CD4-positive, CD25-positive, alpha-beta regulatory T cell (primary cell): ENCODE data around the gene STOML1. TPM values are rescaled to one million over a fixed set of nuclear protein-coding genes. Genes with fewer than 3 reads are reported as not detected.
"Not testable (repeated sequence)": the region's sequence is repeated elsewhere in the genome, so short reads cannot be mapped to it uniquely, and the experiment has no call there.

ENCODE experiments used
- ATAC-seq, 2 donors: fragments of 150-1000 bp; cut with Tn5 transposase; one replicate each; pipeline ENCODE4 v1.10.0; 2021; ENCODE audit warnings: low read depth in 2 of 2, moderate number of reproducible peaks in 2 of 2, moderate library complexity in 1 of 2
- DNase-seq, 3 donors: peaks; one replicate each; pipeline versions ENCODE4 v3.0.0 to v3.0.0-alpha.2; 2012 to 2022; ENCODE audit warnings: mixed read lengths in 1 of 3
- H3K27ac ChIP-seq: one replicate; pipeline ENCODE4 v1.7.0; 2013; ENCODE audit warnings: mild to moderate bottlenecking, low read length; ENCODE audit not compliant: insufficient read depth, poor library complexity, severe bottlenecking
- H3K27me3 ChIP-seq: one replicate; pipeline ENCODE4 v1.7.0; 2013; ENCODE audit warnings: low read length; ENCODE audit not compliant: control insufficient read depth, insufficient read depth
- H3K36me3 ChIP-seq: one replicate; pipeline ENCODE4 v1.7.0; 2013; ENCODE audit warnings: mild to moderate bottlenecking, low read length, moderate library complexity; ENCODE audit not compliant: control insufficient read depth, insufficient read depth
- H3K4me1 ChIP-seq: 2 replicates; pipeline ENCODE4 v1.7.0; 2013; ENCODE audit warnings: mild to moderate bottlenecking, low read length; ENCODE audit not compliant: insufficient read depth, control insufficient read depth, poor library complexity, severe bottlenecking
- H3K4me3 ChIP-seq: one replicate; pipeline ENCODE4 v1.7.0; 2013; ENCODE audit warnings: low read depth, mild to moderate bottlenecking, low read length, moderate library complexity
- H3K9me3 ChIP-seq, 2 experiments: 1 replicate in 1 of 2; 2 replicates in 1 of 2; pipeline ENCODE4 v1.7.0; 2013; ENCODE audit warnings: low read length in 2 of 2, mild to moderate bottlenecking in 1 of 2, moderate library complexity in 1 of 2; ENCODE audit not compliant: control insufficient read depth in 2 of 2
- H3K27ac Mint-ChIP-seq, 3 donors: one replicate each; pipeline ENCODE4 v1.8.0; 2020 to 2022; ENCODE audit warnings: mild to moderate bottlenecking in 3 of 3, mixed read lengths in 3 of 3, moderate library complexity in 2 of 3
- H3K27me3 Mint-ChIP-seq: one replicate; pipeline ENCODE4 v1.8.0; 2022; ENCODE audit warnings: mild to moderate bottlenecking, mixed read lengths
- H3K36me3 Mint-ChIP-seq: one replicate; pipeline ENCODE4 v1.8.0; 2020; ENCODE audit warnings: mixed read lengths
- H3K4me1 Mint-ChIP-seq, 4 donors: one replicate each; pipeline ENCODE4 v1.8.0; 2020 to 2022; ENCODE audit warnings: mixed read lengths in 4 of 4, mild to moderate bottlenecking in 1 of 4
- H3K4me3 Mint-ChIP-seq, 4 donors: one replicate each; pipeline ENCODE4 v1.8.0; 2020 to 2022; ENCODE audit warnings: mild to moderate bottlenecking in 4 of 4, mixed read lengths in 4 of 4, moderate library complexity in 3 of 4
- H3K9me3 Mint-ChIP-seq, 7 donors: one replicate each; pipeline ENCODE4 v1.8.0; 2020 to 2022; ENCODE audit warnings: mixed read lengths in 7 of 7, mild to moderate bottlenecking in 3 of 7, moderate library complexity in 2 of 7
- polyA plus RNA-seq, 4 donors: library from polyadenylated mRNA; unstranded; fragments of 300-500 nt; fragmentation: Illumina TruSeq; gene quantifications; one replicate each; pipeline ENCODE4 v1.2.3, GENCODE V29; 2021
- total RNA-seq: library from RNA; stranded (reverse); gene quantifications from one replicate; pipeline ENCODE4 v1.2.3, GENCODE V29; 2022

STOML1 gene
- total and polyA plus RNA-seq, 5 donors from 2014 or later: 5.9 to 11.4 (median 9.7) TPM

DNA sequence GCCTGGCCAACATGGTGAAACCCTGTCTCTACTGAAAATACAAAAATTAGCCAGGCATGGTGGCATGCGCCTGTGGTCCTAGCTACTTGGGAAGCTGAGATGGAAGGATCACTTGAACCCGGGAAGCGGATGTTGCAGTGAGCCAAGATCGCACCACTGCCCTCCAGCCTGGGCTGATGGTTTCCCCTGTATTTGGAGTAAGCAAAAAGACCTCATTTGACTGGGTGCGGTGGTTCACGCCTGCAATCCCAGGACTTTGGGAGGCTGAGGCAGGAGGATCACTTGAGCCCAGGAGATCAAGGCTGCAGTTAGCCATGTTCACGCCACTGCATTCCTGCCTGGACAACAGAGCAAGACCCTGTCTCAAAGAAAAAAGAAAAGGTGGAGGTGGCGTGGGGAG, 53.6 kb downstream of the STOML1 start:
- H3K36me3 ChIP-seq, H3K27ac ChIP-seq, H3K27me3 Mint-ChIP-seq, H3K27ac Mint-ChIP-seq, DNase-seq, H3K4me3 Mint-ChIP-seq, H3K4me3 ChIP-seq, H3K9me3 Mint-ChIP-seq, ATAC-seq, H3K36me3 Mint-ChIP-seq, H3K27me3 ChIP-seq, H3K9me3 ChIP-seq: not testable (repeated sequence)
- peaks cover 45% of the 10 kb centered on the region for H3K4me1 ChIP-seq
- peaks cover 0 to 53% (median 18%) of the 10 kb centered on the region in 4 donors for H3K4me1 Mint-ChIP-seq

DNA sequence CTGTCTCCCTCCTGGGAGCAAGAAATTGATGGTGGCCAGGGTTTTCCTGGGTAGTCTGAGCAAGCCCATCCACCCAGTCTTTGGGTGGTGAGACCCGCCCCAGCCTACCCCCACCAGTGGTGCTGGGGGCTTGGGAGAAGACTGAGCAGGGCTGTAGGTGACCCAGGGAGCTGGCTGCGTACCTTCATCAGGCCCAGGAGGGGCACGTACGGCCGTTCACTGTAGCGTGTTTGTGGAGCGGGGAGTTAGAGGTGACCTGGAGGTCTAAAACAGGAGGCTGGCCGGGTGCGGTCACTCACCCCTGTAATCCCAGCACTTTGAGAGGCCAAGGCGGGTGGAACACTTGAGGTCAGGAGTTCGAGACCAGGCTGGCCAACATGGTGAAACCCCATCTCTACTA, 54.4 kb downstream of the STOML1 start:
- DNase-seq: no peak
- Mint-ChIP-seq H3K36me3 (no peaks in the 10 kb centered on the region), H3K9me3 (no peaks in the 10 kb centered on the region), H3K4me3 (no peak overlapping the region), H3K27me3 (no peaks in the 10 kb centered on the region), H3K27ac (peak overlapping the region in 1 of 3 donors; percentile 42), H3K4me1 (peaks cover 0 to 51% (median 20%) of the 10 kb centered on the region in 4 donors)
- Histone ChIP-seq H3K27me3 (no peaks in the 10 kb centered on the region), H3K36me3 (no peaks in the 10 kb centered on the region), H3K9me3 (no peaks in the 10 kb centered on the region), H3K4me3 (no peak overlapping the region), H3K4me1 (peaks cover 45% of the 10 kb centered on the region), H3K27ac (no peak overlapping the region)
- ATAC-seq: no peak

DNA sequence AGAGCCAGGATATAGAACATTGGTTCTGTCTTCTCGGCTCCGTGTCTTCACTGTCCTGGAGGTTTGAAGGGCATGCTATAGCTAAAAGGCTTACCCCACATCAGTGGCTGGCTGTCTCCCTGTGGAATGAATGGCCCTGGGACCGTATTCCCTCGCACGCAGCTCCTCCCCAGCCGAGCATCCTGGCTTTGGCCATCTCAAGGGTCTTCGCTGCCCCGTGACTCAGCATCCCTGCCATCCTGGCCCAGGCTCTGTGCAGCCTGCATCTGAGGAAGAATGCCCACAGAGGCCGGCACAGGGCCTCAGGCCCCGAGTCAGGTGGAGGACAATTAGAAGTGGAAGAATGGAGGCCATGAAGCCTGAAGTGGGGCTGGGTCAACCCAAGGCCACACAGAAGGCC, 54.8 kb downstream of the STOML1 start:
- H3K27ac Mint-ChIP-seq: peak overlapping the region in 1 of 3 donors; percentile 42
- Histone ChIP-seq H3K36me3 (no peaks in the 10 kb centered on the region), H3K9me3 (no peaks in the 10 kb centered on the region), H3K4me3 (no peak overlapping the region), H3K27ac (no peak overlapping the region), H3K4me1 (peaks cover 44% of the 10 kb centered on the region), H3K27me3 (no peaks in the 10 kb centered on the region)
- no peak for DNase-seq
- H3K4me1 Mint-ChIP-seq: peaks cover 0 to 48% (median 19%) of the 10 kb centered on the region in 4 donors
- no peaks in the 10 kb centered on the region for H3K36me3 Mint-ChIP-seq
- H3K27me3 Mint-ChIP-seq: no peaks in the 10 kb centered on the region
- no peaks in the 10 kb centered on the region for H3K9me3 Mint-ChIP-seq
- no peak for ATAC-seq
- H3K4me3 Mint-ChIP-seq: no peak overlapping the region

DNA sequence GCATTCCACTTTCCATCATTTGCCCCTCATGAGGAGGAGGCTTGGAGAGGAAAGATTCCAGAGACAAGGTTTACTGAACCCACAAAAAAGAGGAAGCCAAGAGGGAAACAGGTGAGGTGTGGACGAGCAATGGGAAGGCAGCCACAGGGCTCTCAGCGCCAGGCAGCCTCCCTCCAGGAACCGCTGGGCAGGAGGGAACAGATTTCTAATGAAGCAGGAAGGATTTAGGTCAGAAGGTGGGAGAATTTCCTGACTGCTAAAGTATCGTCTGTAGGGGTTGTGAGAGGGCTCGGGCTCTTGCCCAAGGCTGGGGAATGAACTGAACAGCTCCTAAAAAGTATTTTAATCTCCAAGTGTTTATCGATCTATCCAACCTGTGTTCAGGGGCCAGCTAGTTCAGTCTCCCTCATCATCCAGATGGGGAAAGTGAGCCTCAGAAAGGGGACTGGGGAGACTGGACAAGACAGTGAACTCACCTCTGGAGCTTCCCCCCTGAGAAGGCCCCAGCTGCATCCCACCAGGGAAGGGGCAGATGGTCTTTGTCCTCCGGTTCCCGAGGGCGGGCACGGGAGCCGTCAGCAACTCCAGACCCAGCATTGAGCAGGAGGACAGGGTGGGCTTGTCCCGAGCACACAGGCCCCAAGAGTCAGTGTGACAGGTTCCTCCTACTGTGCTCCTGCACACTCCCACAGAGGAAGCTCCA, 55.4 kb downstream of the STOML1 start:
- no peak for DNase-seq
- H3K9me3 ChIP-seq: no peaks in the 10 kb centered on the region
- H3K4me1 Mint-ChIP-seq: peaks cover 0 to 43% (median 17%) of the 10 kb centered on the region in 4 donors
- H3K36me3 ChIP-seq: no peaks in the 10 kb centered on the region
- H3K4me3 Mint-ChIP-seq: peak overlapping the region in 1 of 4 donors; percentile 38
- H3K27me3 ChIP-seq: no peaks in the 10 kb centered on the region
- no peaks in the 10 kb centered on the region for H3K36me3 Mint-ChIP-seq
- H3K9me3 Mint-ChIP-seq: no peaks in the 10 kb centered on the region
- peak overlapping the region in 2 of 3 donors; percentile 21 to 26 for H3K27ac Mint-ChIP-seq
- no peak overlapping the region for H3K4me3 ChIP-seq
- no peak overlapping the region for H3K27ac ChIP-seq
- H3K4me1 ChIP-seq: peaks cover 38% of the 10 kb centered on the region
- H3K27me3 Mint-ChIP-seq: no peaks in the 10 kb centered on the region
- ATAC-seq: no peak

DNA sequence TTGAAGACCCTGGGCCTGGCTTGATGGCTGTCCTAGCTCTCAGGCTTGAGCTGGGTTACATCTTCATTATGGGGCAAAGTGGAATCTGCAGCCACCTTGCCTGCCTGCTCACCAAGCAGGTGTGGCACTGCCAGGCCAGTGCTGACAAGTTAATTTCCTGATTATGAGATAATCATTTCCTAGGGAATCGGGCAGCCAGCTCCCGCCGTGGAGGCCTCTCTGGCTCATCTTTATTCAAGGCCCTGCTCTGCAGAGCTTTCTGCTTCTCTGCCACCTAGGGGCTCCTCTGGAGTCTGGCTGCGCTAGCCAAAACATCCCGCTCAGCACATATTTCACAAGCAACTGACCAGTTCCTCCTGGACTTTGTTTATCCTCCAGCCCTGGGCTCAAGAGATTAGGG, 55.9 kb downstream of the STOML1 start:
- Mint-ChIP-seq H3K9me3 (no peaks in the 10 kb centered on the region), H3K27me3 (no peaks in the 10 kb centered on the region), H3K36me3 (no peaks in the 10 kb centered on the region), H3K27ac (peak overlapping the region in 2 of 3 donors; percentile 21 to 26), H3K4me1 (peaks cover 0 to 42% (median 14%) of the 10 kb centered on the region in 4 donors), H3K4me3 (peak overlapping the region in 1 of 4 donors; percentile 38)
- no peaks in the 10 kb centered on the region for H3K9me3 ChIP-seq
- DNase-seq: no peak
- no peaks in the 10 kb centered on the region for H3K27me3 ChIP-seq
- H3K4me3 ChIP-seq: no peak overlapping the region
- no peaks in the 10 kb centered on the region for H3K36me3 ChIP-seq
- no peak overlapping the region for H3K27ac ChIP-seq
- no peak for ATAC-seq
- H3K4me1 ChIP-seq: peaks cover 33% of the 10 kb centered on the region

DNA sequence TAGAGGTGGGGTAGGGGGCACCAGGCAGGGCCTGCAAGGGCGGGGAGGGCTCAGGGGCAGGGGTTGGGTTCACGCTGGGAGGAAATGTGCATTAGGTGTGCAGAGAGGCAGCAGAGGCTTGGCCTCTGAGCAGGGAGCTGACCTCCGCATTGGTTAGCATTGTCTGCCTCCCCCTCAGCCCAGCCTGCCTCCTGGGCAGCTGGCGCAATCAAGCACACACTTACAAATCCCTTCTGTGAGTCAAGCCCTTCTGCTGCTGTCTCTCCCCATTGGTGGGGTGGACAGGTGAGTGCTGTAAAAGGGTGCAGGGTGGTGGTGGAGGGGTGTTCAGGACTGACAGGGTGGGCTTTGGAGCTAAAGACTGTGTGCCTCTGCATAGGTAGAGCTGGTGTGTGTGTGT, 56.5 kb downstream of the STOML1 start:
- Histone ChIP-seq H3K36me3 (no peaks in the 10 kb centered on the region), H3K4me1 (peaks cover 29% of the 10 kb centered on the region), H3K27ac (no peak overlapping the region), H3K27me3 (no peaks in the 10 kb centered on the region), H3K9me3 (no peaks in the 10 kb centered on the region), H3K4me3 (no peak overlapping the region)
- Mint-ChIP-seq H3K9me3 (no peaks in the 10 kb centered on the region), H3K27ac (peak overlapping the region in 1 of 3 donors; percentile 36), H3K4me3 (no peak overlapping the region), H3K4me1 (peaks cover 0 to 39% (median 13%) of the 10 kb centered on the region in 4 donors), H3K36me3 (no peaks in the 10 kb centered on the region), H3K27me3 (no peaks in the 10 kb centered on the region)
- ATAC-seq (no peak), DNase-seq (no peak)

DNA sequence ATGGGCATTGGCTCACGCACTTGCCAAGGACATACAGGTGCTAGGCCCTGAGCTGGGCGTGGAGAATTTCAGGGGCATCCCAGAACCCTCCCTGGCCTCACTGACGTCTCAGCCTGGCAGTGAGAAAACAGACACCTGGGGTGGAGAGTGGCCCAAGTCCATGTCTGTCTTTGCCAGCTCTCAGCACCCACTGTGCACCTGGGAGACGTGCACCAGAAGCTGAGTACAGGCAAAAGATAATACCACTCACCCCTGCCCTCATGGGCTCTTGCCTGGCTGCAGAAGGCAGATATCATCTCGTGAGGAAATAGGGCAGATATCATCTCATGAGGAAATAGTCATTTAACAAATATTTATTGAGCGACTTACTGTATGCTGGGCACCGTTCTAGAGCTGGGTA, 57.8 kb downstream of the STOML1 start:
- peak overlapping the region; percentile 50 for H3K27ac ChIP-seq
- no peaks in the 10 kb centered on the region for H3K9me3 ChIP-seq
- H3K27me3 ChIP-seq: no peaks in the 10 kb centered on the region
- peak overlapping the region in 2 of 3 donors; percentile 36 to 52 for H3K27ac Mint-ChIP-seq
- ATAC-seq (peak; percentile 48 to 58), DNase-seq (no peak)
- H3K4me3 ChIP-seq: peak overlapping the region; percentile 44
- H3K27me3 Mint-ChIP-seq: no peaks in the 10 kb centered on the region
- H3K4me1 Mint-ChIP-seq: peaks cover 0 to 37% (median 12%) of the 10 kb centered on the region in 4 donors
- H3K36me3 Mint-ChIP-seq: no peaks in the 10 kb centered on the region
- peaks cover 32% of the 10 kb centered on the region for H3K4me1 ChIP-seq
- no peaks in the 10 kb centered on the region for H3K9me3 Mint-ChIP-seq
- peak overlapping the region in 2 of 4 donors; percentile 32 to 34 for H3K4me3 Mint-ChIP-seq
- H3K36me3 ChIP-seq: no peaks in the 10 kb centered on the region
